Osteoblast (primary cell): ENCODE results near the gene RMC1. TPM values are rescaled to one million over a fixed set of nuclear protein-coding genes. Genes with fewer than 3 reads are reported as not detected.

Experiments
- DNase-seq: peaks from one replicate; pipeline ENCODE4 v3.0.0; 2011; ENCODE audit warnings: low spot score, mixed read lengths; ENCODE audit not compliant: insufficient read length; ENCODE audit errors: missing footprints
- H2AFZ ChIP-seq: 2 replicates; pipeline ENCODE4 v1.6.0; 2011; ENCODE audit warnings: mild to moderate bottlenecking, low read length
- H3K27ac ChIP-seq: 2 replicates; pipeline ENCODE4 v1.5.1; 2011; ENCODE audit warnings: mild to moderate bottlenecking, low read depth, low read length, moderate library complexity
- H3K27me3 ChIP-seq: 2 replicates; pipeline ENCODE4 v1.6.0; 2012; ENCODE audit warnings: mild to moderate bottlenecking, control low read depth, inconsistent platforms, low read length, moderate library complexity; ENCODE audit not compliant: insufficient read depth
- H3K36me3 ChIP-seq: 2 replicates; pipeline ENCODE4 v1.5.1; 2011; ENCODE audit warnings: mild to moderate bottlenecking, low read length, control low read depth, moderate library complexity; ENCODE audit not compliant: insufficient read depth
- H3K4me1 ChIP-seq: 2 replicates; pipeline ENCODE4 v1.5.1; 2011; ENCODE audit warnings: mild to moderate bottlenecking, low read length, control low read depth, moderate library complexity; ENCODE audit not compliant: insufficient read depth
- H3K4me2 ChIP-seq: 2 replicates; pipeline ENCODE4 v1.6.0; 2011; ENCODE audit warnings: mild to moderate bottlenecking, low read length; ENCODE audit not compliant: insufficient read depth
- H3K4me3 ChIP-seq: fragments of 200-600 bp; sonication (generic); 3 replicates; pipeline ENCODE4 v1.5.1; 2012; ENCODE audit warnings: mild to moderate bottlenecking, low read length, inconsistent platforms; ENCODE audit not compliant: insufficient read depth
- H3K79me2 ChIP-seq: 2 replicates; pipeline ENCODE4 v1.6.0; 2012; ENCODE audit warnings: mild to moderate bottlenecking, low read length, control low read depth, inconsistent platforms; ENCODE audit not compliant: insufficient read depth
- H3K9me3 ChIP-seq: 2 replicates; pipeline ENCODE4 v1.5.1; 2011; ENCODE audit warnings: low read depth, low read length, control low read depth
- H4K20me1 ChIP-seq: 2 replicates; pipeline ENCODE4 v1.6.0; 2012; ENCODE audit warnings: mild to moderate bottlenecking, low read length, control low read depth; ENCODE audit not compliant: insufficient read depth
- total RNA-seq: library from RNA; depleted of rRNA; stranded (reverse); fragments of >200 nt; gene quantifications from 2 replicates; pipeline ENCODE4 v1.2.3, GENCODE V29; 2012
- TF ChIP-seq, protein P1 (sequence below): IDR thresholded peaks from 2 replicates; pipeline ENCODE4 v1.5.1; 2011; ENCODE audit warnings: mild to moderate bottlenecking, low read depth, low read length, moderate library complexity; ENCODE audit errors: extremely low read depth

RMC1 gene
- total RNA-seq, 1 donor: 22.8 TPM

DNA sequence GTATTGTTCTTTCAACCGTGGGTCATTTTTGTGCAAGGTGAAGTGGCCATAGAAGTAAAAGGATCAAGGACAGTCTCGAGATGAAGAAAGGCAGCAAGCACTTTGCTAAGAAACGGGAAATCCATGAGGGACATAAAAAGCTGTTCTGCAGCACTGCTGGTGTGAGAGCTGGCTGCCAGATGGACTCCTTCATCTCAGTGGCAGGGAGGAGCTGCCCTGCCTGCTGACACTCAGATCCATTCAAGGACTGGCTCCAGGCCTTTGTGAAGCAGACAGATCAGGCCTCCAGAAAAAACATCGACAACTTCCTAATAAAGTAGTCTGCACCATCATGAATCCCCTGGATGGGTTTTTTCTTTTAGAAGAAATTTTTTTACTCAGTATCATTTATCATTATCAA is 29.5 kb downstream of the RMC1 start:
- no peak overlapping the region for H3K27ac ChIP-seq
- H3K4me3 ChIP-seq: no peak overlapping the region
- no peak overlapping the region for H3K4me2 ChIP-seq
- H3K36me3 ChIP-seq: peaks cover 91% of the 10 kb centered on the region
- TF ChIP-seq, protein P1, sequence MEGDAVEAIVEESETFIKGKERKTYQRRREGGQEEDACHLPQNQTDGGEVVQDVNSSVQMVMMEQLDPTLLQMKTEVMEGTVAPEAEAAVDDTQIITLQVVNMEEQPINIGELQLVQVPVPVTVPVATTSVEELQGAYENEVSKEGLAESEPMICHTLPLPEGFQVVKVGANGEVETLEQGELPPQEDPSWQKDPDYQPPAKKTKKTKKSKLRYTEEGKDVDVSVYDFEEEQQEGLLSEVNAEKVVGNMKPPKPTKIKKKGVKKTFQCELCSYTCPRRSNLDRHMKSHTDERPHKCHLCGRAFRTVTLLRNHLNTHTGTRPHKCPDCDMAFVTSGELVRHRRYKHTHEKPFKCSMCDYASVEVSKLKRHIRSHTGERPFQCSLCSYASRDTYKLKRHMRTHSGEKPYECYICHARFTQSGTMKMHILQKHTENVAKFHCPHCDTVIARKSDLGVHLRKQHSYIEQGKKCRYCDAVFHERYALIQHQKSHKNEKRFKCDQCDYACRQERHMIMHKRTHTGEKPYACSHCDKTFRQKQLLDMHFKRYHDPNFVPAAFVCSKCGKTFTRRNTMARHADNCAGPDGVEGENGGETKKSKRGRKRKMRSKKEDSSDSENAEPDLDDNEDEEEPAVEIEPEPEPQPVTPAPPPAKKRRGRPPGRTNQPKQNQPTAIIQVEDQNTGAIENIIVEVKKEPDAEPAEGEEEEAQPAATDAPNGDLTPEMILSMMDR: no peak
- H3K79me2 ChIP-seq: peaks cover 3% of the 10 kb centered on the region
- no peaks in the 10 kb centered on the region for H3K27me3 ChIP-seq
- H4K20me1 ChIP-seq: no peaks in the 10 kb centered on the region
- DNase-seq: no peak
- no peaks in the 10 kb centered on the region for H3K9me3 ChIP-seq
- H3K4me1 ChIP-seq: peaks cover 23% of the 10 kb centered on the region
- H2AFZ ChIP-seq: no peak overlapping the region

GRCh38 chr18:23534276-23534675 is 31.0 kb downstream of the RMC1 start:
- Histone ChIP-seq H4K20me1 (no peaks in the 10 kb centered on the region), H3K79me2 (peaks cover 6% of the 10 kb centered on the region), H3K9me3 (no peaks in the 10 kb centered on the region), H2AFZ (no peak overlapping the region), H3K4me3 (no peak overlapping the region), H3K27ac (no peak overlapping the region), H3K27me3 (no peaks in the 10 kb centered on the region), H3K4me1 (peaks cover 12% of the 10 kb centered on the region), H3K36me3 (peaks cover 92% of the 10 kb centered on the region), H3K4me2 (no peak overlapping the region)
- TF ChIP-seq, protein P1: no peak
- DNase-seq: no peak

GRCh38 chr18:23536204-23536603 is 32.9 kb downstream of the RMC1 start:
- DNase-seq: no peak
- no peaks in the 10 kb centered on the region for H3K4me1 ChIP-seq
- TF ChIP-seq, protein P1: no peak
- H2AFZ ChIP-seq: no peak overlapping the region
- H3K9me3 ChIP-seq: no peaks in the 10 kb centered on the region
- H3K4me2 ChIP-seq: no peak overlapping the region
- no peak overlapping the region for H3K27ac ChIP-seq
- H4K20me1 ChIP-seq: no peaks in the 10 kb centered on the region
- no peak overlapping the region for H3K4me3 ChIP-seq
- H3K36me3 ChIP-seq: peaks cover 99% of the 10 kb centered on the region
- H3K79me2 ChIP-seq: peaks cover 6% of the 10 kb centered on the region
- H3K27me3 ChIP-seq: no peaks in the 10 kb centered on the region

DNA sequence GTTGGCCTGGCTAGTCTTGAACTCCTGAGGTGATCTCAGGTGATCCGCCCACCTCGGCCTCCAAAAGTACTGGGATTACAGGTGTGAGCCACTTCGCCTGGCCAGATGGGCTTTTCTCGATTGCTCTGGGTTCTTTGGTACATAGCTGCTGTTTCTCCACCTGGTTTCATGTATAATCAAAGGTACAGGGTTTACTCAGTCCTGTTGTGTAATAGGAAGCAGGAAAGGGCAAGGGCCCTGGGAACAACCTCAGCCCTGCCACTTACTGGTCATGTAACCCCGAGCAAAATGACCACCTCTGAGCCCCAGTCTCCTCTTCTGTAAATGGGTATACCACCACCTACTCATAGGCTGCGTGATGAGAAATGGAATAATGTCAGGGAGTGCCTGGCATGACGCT is 34.0 kb downstream of the RMC1 start:
- no peak overlapping the region for H3K4me3 ChIP-seq
- H3K27ac ChIP-seq: no peak overlapping the region
- DNase-seq: no peak
- TF ChIP-seq, protein P1: no peak
- H3K36me3 ChIP-seq: peaks cover 99% of the 10 kb centered on the region
- no peak overlapping the region for H3K4me2 ChIP-seq
- peaks cover 6% of the 10 kb centered on the region for H3K79me2 ChIP-seq
- no peak overlapping the region for H2AFZ ChIP-seq
- H4K20me1 ChIP-seq: peaks cover 3% of the 10 kb centered on the region
- H3K9me3 ChIP-seq: no peaks in the 10 kb centered on the region
- no peaks in the 10 kb centered on the region for H3K27me3 ChIP-seq
- peaks cover 3% of the 10 kb centered on the region for H3K4me1 ChIP-seq
